NCI-H1048 (cell line): Measurements from ENCODE around the gene MITF.
"Not testable (repeated sequence)": the region's sequence is repeated elsewhere in the genome, so short reads cannot be mapped to it uniquely, and the experiment has no call there.

Experiments used
- DNase-seq: peaks from one replicate; lab custom pipeline; 2025; lab: John Stamatoyannopoulos, UW

The MITF gene

GRCh38 chr3:69915726-69916125, 176.5 kb downstream of the MITF start:
- DNase-seq: no peak

GRCh38 chr3:69920009-69920408, 180.7 kb downstream of the MITF start:
- not testable (repeated sequence) for DNase-seq

GRCh38 chr3:69921651-69922050, 182.4 kb downstream of the MITF start:
- no peak for DNase-seq

GRCh38 chr3:69922521-69923000, 183.3 kb downstream of the MITF start:
- no peak for DNase-seq

- DNase-seq: no peak
These were observed 186.2 kb downstream of the MITF start for GRCh38 chr3:69925506-69925905.

- DNase-seq: no peak
These were observed 187.1 kb downstream of the MITF start for GRCh38 chr3:69926385-69926784.

- no peak for DNase-seq
These were observed 188.3 kb downstream of the MITF start for GRCh38 chr3:69927571-69927970.

- no peak for DNase-seq
These were observed 189.8 kb downstream of the MITF start for GRCh38 chr3:69929019-69929418.

GRCh38 chr3:69930564-69930963, 191.3 kb downstream of the MITF start:
- no peak for DNase-seq

- DNase-seq: no peak
These were observed 192.8 kb downstream of the MITF start for GRCh38 chr3:69932087-69932486.

- no peak for DNase-seq
These were observed 193.2 kb downstream of the MITF start for GRCh38 chr3:69932501-69932900.

- DNase-seq: no peak
These were observed 195.1 kb downstream of the MITF start for GRCh38 chr3:69934398-69934797.

GRCh38 chr3:69936266-69936665, 197.0 kb downstream of the MITF start:
- DNase-seq: no peak

- no peak for DNase-seq
These were observed 198.8 kb downstream of the MITF start for GRCh38 chr3:69938061-69938460.

- no peak for DNase-seq
These were observed 199.7 kb downstream of the MITF start for GRCh38 chr3:69938931-69939330.

- no peak for DNase-seq
These were observed 201.8 kb downstream of the MITF start for GRCh38 chr3:69941037-69941436.

- DNase-seq: no peak
These were observed 202.3 kb downstream of the MITF start for GRCh38 chr3:69941439-69942176.

GRCh38 chr3:69944931-69945493, 205.7 kb downstream of the MITF start:
- no peak for DNase-seq

- peak; percentile 37 for DNase-seq
These were observed 209.1 kb downstream of the MITF start for GRCh38 chr3:69948246-69948862.

- DNase-seq: no peak
These were observed 212.4 kb downstream of the MITF start for GRCh38 chr3:69951616-69952015.

- no peak for DNase-seq
These were observed 220.3 kb downstream of the MITF start for GRCh38 chr3:69959581-69959980.

GRCh38 chr3:69961706-69962439, 222.6 kb downstream of the MITF start:
- DNase-seq: no peak

GRCh38 chr3:69963643-69964042, 224.4 kb downstream of the MITF start:
- no peak for DNase-seq
